NCI-H82 (cell line): Measurements from ENCODE around the gene SHC2.
"Not testable (repeated sequence)": the region's sequence is repeated elsewhere in the genome, so short reads cannot be mapped to it uniquely, and the experiment has no call there.

Experiments
- DNase-seq: peaks from one replicate; lab custom pipeline; 2025; lab: John Stamatoyannopoulos, UW

The SHC2 gene

DNA sequence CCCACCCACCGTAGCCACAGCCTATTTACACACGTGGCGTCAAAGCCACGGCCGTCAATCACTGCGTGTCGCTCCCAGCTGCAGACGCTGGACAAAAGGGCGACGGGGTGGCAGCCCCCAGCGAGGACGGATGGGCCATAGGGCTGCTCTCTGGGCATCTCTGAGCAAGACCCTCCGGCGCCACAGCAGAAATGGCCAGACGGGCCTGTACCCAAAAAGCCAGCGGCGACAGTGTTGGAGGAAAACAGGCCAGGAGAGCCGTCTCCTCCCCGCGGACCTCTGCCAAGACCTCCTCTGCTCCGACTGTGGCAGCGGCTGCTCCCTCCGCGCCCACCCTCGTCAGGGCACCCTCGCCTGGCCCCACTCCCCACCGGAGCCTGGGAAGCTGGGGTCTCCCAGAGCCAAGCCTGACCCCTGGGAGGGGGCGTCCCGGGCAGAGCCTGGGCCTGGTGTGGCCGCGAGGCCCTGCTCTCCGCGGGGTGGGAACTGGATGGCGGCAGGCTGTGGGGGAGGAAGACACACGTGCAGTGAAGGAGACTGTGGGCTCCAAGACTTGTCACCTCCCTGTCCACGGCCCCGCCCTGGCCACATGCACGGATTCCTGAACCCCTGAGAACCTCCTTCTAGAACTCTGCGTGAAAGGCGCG, 54.6 kb downstream of the SHC2 start:
- no peak for DNase-seq

DNA sequence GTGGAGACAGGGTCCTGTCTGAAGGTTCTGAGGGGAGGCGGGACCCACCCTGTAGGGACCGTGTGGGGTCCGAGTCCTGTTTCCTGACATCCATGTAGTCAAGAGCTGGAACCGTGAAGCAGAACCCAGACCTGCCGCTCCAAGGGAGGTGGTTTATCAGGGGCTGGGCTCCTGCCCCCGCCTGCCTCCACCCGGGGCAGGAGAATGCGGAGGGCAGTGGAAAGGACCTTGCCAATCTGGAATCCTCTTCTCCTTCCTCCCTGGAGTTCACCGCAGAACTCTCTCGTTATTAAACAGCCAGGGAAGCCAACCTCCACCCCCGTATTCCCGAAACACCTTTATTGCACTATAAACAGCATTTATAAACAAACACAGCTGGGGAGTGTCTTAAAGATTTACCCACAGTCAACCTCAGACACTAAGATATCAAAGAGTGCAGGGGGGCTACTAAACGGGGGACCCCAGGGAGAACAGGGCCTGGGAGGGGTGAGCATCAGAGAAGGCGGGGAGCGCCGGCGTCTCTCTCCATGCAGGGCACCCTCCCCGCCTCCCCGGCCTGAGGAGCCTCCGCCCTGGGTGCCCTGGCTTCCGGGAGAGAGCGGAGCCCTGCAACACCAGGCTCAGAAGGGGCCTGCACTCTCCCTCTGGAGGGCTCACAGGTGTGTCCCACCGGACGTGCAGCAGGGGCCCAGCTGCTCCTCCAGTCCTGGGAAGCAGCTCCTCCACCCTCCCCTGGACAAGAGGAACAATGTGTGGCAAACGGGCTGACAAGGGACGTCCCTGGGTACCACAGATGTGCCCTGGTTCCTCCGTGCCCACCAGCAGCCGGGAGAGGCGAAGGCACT, 55.5 kb downstream of the SHC2 start:
- no peak for DNase-seq

GRCh38 chr19:403221-404027, 57.4 kb downstream of the SHC2 start:
- DNase-seq: no peak

DNA sequence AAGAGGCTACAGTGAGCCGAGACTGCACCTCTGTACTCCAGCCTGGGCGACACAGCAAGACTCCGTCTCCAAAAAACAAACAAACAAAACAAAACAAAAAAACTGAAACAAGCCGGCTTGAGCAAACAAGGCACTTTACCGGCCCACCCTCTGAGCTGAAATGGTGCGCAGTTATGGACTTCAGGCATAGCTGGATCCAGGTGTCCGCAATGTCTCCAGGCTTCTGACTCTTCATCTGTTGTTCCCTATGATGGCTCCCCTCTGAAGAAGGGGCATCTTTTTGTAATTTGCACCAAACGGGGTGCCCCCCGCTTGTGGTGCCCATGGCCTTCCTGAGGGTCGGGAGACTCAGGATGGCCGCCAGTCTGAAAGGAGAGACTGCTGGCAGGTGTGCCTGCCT, 58.0 kb downstream of the SHC2 start:
- no peak for DNase-seq

- DNase-seq: peak; percentile 82
Observed at GRCh38 chr19:401866-402511, 58.8 kb downstream of the SHC2 start.

GRCh38 chr19:400976-401865, 59.6 kb downstream of the SHC2 start:
- DNase-seq: no peak

DNA sequence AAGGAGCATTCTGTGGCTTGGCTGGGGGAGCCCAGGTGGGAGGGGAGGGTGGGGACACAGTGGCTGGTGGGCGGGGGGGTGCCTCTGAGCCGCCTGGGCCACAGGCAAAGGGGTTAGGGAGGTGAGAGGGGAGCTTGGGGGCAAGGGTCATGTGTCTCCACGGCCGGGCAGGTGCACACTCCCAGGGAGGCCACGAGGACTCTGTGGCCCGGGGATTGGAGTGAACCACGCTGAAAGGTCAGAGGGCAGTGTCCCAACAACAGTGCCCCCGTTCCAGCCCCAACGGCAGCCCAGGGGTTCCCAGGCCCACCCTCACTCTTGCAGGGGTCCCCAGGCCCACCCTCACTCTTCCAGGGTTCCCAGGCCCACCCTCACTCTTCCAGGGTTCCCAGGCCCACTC, 61.5 kb downstream of the SHC2 start:
- DNase-seq: no peak

DNA sequence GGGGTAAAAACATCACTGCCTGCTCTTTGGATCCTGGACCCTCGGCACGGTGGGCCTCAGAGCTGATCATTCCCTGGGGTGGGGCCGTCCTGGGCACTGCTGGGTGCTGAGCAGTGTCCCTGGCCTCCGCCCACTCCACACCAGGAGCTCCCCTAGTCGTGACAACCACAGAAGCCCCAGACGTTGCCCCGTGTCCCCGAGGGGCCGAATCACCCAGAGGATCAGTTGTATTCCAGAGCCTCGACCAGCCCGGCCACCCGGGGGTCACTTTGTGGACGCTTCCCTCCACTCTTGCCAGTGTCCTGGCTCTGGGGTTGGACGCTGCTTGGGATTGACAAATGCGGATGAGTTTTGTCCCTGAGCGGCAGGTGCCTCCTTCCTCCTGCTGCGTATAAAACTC, 62.1 kb downstream of the SHC2 start:
- no peak for DNase-seq

- no peak for DNase-seq
Observed at GRCh38 chr19:397941-398706, 62.7 kb downstream of the SHC2 start.

DNA sequence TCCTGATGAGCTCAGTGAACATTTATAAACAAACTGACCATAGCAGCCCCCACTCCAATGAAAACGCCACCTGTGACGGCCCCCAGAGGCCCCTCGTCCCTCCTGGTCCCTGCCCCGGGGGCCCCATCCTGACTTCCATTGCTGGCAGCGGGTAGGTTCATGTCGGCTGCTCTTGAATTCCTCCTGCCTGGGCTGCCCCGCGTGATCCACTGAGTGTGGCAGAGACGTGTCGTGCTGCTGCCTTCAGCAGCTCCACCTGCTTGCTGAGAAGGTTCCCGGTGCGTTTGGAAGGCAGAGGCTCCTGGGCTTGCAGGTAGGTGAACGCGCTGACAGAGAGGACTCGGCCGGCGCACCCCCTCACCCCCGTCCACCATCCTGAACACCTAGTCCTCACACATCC, 63.5 kb downstream of the SHC2 start:
- DNase-seq: no peak

GRCh38 chr19:395467-395866, 65.4 kb downstream of the SHC2 start:
- DNase-seq: no peak

GRCh38 chr19:394857-395256, 66.0 kb downstream of the SHC2 start:
- DNase-seq: not testable (repeated sequence)

GRCh38 chr19:393560-393959, 67.3 kb downstream of the SHC2 start:
- DNase-seq: not testable (repeated sequence)

DNA sequence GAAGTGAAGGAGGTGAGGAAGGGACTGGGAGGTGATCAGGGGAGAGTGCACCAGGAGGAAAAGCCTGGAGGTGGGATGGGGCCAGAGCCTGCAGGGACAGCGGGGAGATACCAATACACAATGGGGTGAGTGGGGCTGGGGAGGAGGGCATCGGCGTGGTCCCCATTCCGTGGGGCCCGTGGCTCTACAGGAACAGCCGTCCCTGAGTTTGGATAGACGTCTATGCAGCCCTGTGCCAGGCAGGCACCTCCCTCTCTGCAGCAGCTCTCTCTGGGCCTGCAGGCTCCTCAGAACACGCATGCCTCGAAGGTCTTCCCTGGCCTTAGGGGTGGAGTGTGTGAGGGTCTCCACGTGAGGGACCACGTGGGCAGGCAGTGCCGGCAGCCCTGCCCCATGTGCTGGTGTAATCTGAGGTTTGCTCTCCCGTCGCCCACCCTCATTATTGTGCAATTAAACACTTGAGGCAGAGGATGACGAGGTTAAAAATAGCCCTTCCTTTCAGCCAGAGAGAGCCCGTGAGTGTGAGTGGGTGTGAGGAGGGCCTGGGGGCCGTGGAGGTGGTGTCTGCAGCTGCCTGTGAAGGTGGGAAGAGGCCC, 68.4 kb downstream of the SHC2 start:
- no peak for DNase-seq

DNA sequence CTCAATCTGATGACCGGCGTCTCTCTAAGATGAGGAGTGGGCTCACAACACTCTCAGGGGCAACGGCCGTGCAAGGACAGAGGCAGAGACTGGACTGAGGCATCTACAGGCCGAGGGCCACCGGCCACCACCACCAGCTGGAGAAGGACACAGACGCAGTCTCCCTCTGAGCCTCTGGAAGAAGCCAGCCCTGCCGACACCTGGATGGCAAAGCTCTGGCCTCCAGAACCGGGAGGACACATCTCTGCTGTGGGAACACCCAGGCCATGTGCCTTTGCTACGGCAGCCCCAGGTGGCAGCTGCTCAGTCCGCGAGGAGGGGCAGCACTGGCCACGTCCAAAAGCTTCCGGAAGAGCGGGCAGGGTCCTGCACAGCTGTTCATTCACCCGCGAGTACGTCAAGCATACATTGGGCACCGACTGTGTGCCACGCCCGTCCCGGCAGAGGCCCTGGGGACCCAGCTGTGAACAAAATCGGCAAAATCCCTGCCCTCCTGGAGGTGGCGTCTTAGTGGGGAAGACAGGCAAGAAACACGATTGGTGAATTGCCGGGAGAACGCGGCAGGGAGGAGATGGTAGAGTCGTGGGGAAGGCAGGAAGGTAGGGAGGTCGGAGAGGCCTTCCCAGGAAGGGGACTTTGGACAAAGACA, 69.0 kb downstream of the SHC2 start:
- no peak for DNase-seq

- DNase-seq: no peak
Observed at GRCh38 chr19:391207-391557, 69.7 kb downstream of the SHC2 start.

DNA sequence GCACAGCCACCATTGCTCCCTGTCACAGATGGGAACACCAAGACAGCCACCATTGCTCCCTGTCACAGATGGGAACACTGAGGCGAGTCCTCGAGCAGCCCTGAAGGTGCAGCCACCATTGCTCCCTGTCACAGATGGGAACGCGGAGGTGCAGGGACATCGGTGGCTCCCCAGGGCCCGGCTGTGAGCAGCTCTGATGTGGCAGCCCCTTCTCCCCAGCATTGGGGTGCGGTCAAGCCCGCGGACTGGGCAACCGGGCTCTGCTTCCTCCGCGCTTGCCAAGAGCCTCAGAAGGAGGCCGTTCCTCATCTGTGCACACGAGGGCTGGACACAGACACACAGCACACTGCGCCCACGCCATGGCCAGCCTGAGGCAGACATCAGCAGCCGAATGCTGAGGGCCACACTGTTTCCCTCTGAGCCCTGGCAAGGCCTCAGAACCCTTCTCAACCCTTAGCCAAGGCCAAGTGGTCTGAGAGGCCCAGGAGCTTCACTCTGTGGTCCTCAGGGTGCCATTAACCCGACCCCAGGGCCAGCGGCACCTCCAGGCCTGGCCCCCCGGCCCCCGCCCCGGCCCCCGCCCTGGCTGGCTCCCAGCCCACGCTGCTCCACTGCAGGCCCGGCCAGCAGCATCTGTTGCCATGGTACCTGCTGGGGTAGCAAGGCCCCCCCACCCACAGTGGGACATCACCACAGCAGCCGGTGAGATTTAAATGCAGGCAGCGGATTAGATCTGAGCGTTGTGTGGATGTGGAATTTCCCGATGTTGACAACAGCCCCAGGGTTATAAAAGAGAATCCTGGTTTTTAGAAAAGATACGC, 70.2 kb downstream of the SHC2 start:
- DNase-seq: peak; percentile 64

DNA sequence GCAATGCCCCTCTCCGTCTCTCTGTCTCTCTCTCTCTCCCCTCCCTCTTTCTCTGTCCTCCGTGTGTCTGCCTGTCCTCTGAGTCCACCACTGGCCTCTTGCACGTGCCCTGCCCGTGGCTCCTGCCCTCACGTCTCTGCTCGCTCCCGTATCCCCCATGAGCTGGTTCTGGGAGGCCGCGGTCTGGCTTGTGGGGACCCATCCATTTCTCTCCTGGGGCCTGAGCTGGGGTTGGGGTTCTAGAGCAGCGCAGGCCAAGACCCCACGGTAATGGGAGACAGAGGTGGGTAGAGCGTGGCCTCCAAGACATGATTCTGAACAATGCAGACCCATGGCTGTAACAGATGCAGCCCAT, 70.9 kb downstream of the SHC2 start:
- no peak for DNase-seq
